Measurements from ENCODE around the gene ATOH8.
A peak's percentile ranks its signal among the peaks of the same experiment; 100 is the strongest.

Gene ATOH8

GRCh38 chr2:85754313-85755095 is 713 bp downstream of the ATOH8 start:
- ATAC-seq (replicated peaks; ENCODE audit: extremely low read depth, poor library complexity, severe bottlenecking) (no peak), DNase-seq (ENCODE audit: low spot score in 2 of 2) (peak; percentile 26 to 31)
- Mint-ChIP-seq H3K27ac (ENCODE audit: low read depth) (no peak overlapping the region), H3K4me1 (peaks cover 19% of the 10 kb centered on the region), H3K4me3 (peak overlapping the region; percentile 76), H3K9me3 (no peaks in the 10 kb centered on the region), H3K36me3 (ENCODE audit: insufficient read depth) (peaks cover 2% of the 10 kb centered on the region), H3K27me3 (peaks cover 83% of the 10 kb centered on the region)

GRCh38 chr2:85755122-85756027 is 1.6 kb downstream of the ATOH8 start:
- Mint-ChIP-seq H3K9me3 (no peaks in the 10 kb centered on the region), H3K27ac (ENCODE audit: low read depth) (no peak overlapping the region), H3K4me1 (peaks cover 16% of the 10 kb centered on the region), H3K27me3 (peaks cover 83% of the 10 kb centered on the region), H3K36me3 (ENCODE audit: insufficient read depth) (peaks cover 2% of the 10 kb centered on the region), H3K4me3 (peak overlapping the region; percentile 76)
- DNase-seq (ENCODE audit: low spot score in 2 of 2): no peak
- ATAC-seq (replicated peaks; ENCODE audit: extremely low read depth, poor library complexity, severe bottlenecking): no peak

- ATAC-seq (replicated peaks; ENCODE audit: extremely low read depth, poor library complexity, severe bottlenecking) (no peak), DNase-seq (ENCODE audit: low spot score in 2 of 2) (no peak)
- H3K9me3 Mint-ChIP-seq: no peaks in the 10 kb centered on the region
- H3K36me3 Mint-ChIP-seq (ENCODE audit: insufficient read depth): peaks cover 2% of the 10 kb centered on the region
- no peak overlapping the region for H3K27ac Mint-ChIP-seq (ENCODE audit: low read depth)
- H3K4me1 Mint-ChIP-seq: peaks cover 13% of the 10 kb centered on the region
- H3K4me3 Mint-ChIP-seq: no peak overlapping the region
- H3K27me3 Mint-ChIP-seq: peaks cover 83% of the 10 kb centered on the region
These were observed 2.4 kb downstream of the ATOH8 start for GRCh38 chr2:85756195-85756594.

GRCh38 chr2:85756822-85757435 is 3.1 kb downstream of the ATOH8 start:
- H3K4me3 Mint-ChIP-seq: no peak overlapping the region

GRCh38 chr2:85757860-85758259 is 4.1 kb downstream of the ATOH8 start:
- DNase-seq (ENCODE audit: low spot score in 2 of 2) (no peak), ATAC-seq (replicated peaks; ENCODE audit: extremely low read depth, poor library complexity, severe bottlenecking) (no peak)
- Mint-ChIP-seq H3K4me1 (peaks cover 13% of the 10 kb centered on the region), H3K9me3 (no peaks in the 10 kb centered on the region), H3K36me3 (ENCODE audit: insufficient read depth) (peaks cover 2% of the 10 kb centered on the region), H3K27me3 (peaks cover 79% of the 10 kb centered on the region), H3K4me3 (no peak overlapping the region), H3K27ac (ENCODE audit: low read depth) (no peak overlapping the region)

More at GRCh38 chr2:85756822-85757435, 3.1 kb downstream of the ATOH8 start:
- Mint-ChIP-seq H3K27ac (ENCODE audit: low read depth) (no peak overlapping the region), H3K27me3 (peaks cover 79% of the 10 kb centered on the region), H3K9me3 (no peaks in the 10 kb centered on the region), H3K36me3 (ENCODE audit: insufficient read depth) (peaks cover 2% of the 10 kb centered on the region), H3K4me1 (peaks cover 13% of the 10 kb centered on the region)
- ATAC-seq (replicated peaks; ENCODE audit: extremely low read depth, poor library complexity, severe bottlenecking) (no peak), DNase-seq (ENCODE audit: low spot score in 2 of 2) (no peak)

- ATAC-seq (replicated peaks; ENCODE audit: extremely low read depth, poor library complexity, severe bottlenecking) (no peak), DNase-seq (ENCODE audit: low spot score in 2 of 2) (no peak)
- Mint-ChIP-seq H3K27me3 (peaks cover 73% of the 10 kb centered on the region), H3K4me3 (no peak overlapping the region), H3K27ac (ENCODE audit: low read depth) (no peak overlapping the region), H3K4me1 (peaks cover 13% of the 10 kb centered on the region), H3K36me3 (ENCODE audit: insufficient read depth) (peaks cover 2% of the 10 kb centered on the region), H3K9me3 (no peaks in the 10 kb centered on the region)
These were observed 4.8 kb downstream of the ATOH8 start for GRCh38 chr2:85758361-85759256.

GRCh38 chr2:85759257-85759613 is 5.4 kb downstream of the ATOH8 start:
- Mint-ChIP-seq H3K9me3 (no peaks in the 10 kb centered on the region), H3K4me3 (no peak overlapping the region), H3K36me3 (ENCODE audit: insufficient read depth) (peaks cover 2% of the 10 kb centered on the region), H3K4me1 (peaks cover 13% of the 10 kb centered on the region), H3K27me3 (peaks cover 78% of the 10 kb centered on the region), H3K27ac (ENCODE audit: low read depth) (no peak overlapping the region)
- no peak for DNase-seq (ENCODE audit: low spot score in 2 of 2)
- no peak for ATAC-seq (replicated peaks; ENCODE audit: extremely low read depth, poor library complexity, severe bottlenecking)

- no peak overlapping the region for H3K27ac Mint-ChIP-seq (ENCODE audit: low read depth)
- H3K4me1 Mint-ChIP-seq: peaks cover 6% of the 10 kb centered on the region
- no peaks in the 10 kb centered on the region for H3K9me3 Mint-ChIP-seq
- DNase-seq (ENCODE audit: low spot score in 2 of 2): no peak
- peaks cover 79% of the 10 kb centered on the region for H3K27me3 Mint-ChIP-seq
- no peak for ATAC-seq (replicated peaks; ENCODE audit: extremely low read depth, poor library complexity, severe bottlenecking)
- no peak overlapping the region for H3K4me3 Mint-ChIP-seq
- no peaks in the 10 kb centered on the region for H3K36me3 Mint-ChIP-seq (ENCODE audit: insufficient read depth)
These were observed 6.6 kb downstream of the ATOH8 start for GRCh38 chr2:85760371-85760770.

GRCh38 chr2:85760872-85761271 is 7.1 kb downstream of the ATOH8 start:
- no peaks in the 10 kb centered on the region for H3K36me3 Mint-ChIP-seq (ENCODE audit: insufficient read depth)
- ATAC-seq (replicated peaks; ENCODE audit: extremely low read depth, poor library complexity, severe bottlenecking) (no peak), DNase-seq (ENCODE audit: low spot score in 2 of 2) (no peak)
- no peak overlapping the region for H3K27ac Mint-ChIP-seq (ENCODE audit: low read depth)
- peaks cover 79% of the 10 kb centered on the region for H3K27me3 Mint-ChIP-seq
- peaks cover 4% of the 10 kb centered on the region for H3K4me1 Mint-ChIP-seq
- no peak overlapping the region for H3K4me3 Mint-ChIP-seq
- no peaks in the 10 kb centered on the region for H3K9me3 Mint-ChIP-seq

- ATAC-seq (replicated peaks; ENCODE audit: extremely low read depth, poor library complexity, severe bottlenecking) (no peak), DNase-seq (ENCODE audit: low spot score in 2 of 2) (no peak)
- Mint-ChIP-seq H3K27ac (ENCODE audit: low read depth) (no peak overlapping the region), H3K36me3 (ENCODE audit: insufficient read depth) (no peaks in the 10 kb centered on the region), H3K27me3 (peaks cover 79% of the 10 kb centered on the region), H3K4me1 (peaks cover 4% of the 10 kb centered on the region), H3K4me3 (no peak overlapping the region), H3K9me3 (no peaks in the 10 kb centered on the region)
These were observed 7.7 kb downstream of the ATOH8 start for GRCh38 chr2:85761512-85761944.

GRCh38 chr2:85761946-85762345 is 8.2 kb downstream of the ATOH8 start:
- Mint-ChIP-seq H3K4me3 (no peak overlapping the region), H3K4me1 (peaks cover 4% of the 10 kb centered on the region), H3K36me3 (ENCODE audit: insufficient read depth) (no peaks in the 10 kb centered on the region), H3K27ac (ENCODE audit: low read depth) (no peak overlapping the region), H3K9me3 (no peaks in the 10 kb centered on the region), H3K27me3 (peaks cover 79% of the 10 kb centered on the region)
- DNase-seq (ENCODE audit: low spot score in 2 of 2) (no peak), ATAC-seq (replicated peaks; ENCODE audit: extremely low read depth, poor library complexity, severe bottlenecking) (no peak)

- Mint-ChIP-seq H3K36me3 (ENCODE audit: insufficient read depth) (no peaks in the 10 kb centered on the region), H3K27me3 (peaks cover 79% of the 10 kb centered on the region), H3K27ac (ENCODE audit: low read depth) (no peak overlapping the region), H3K4me3 (no peak overlapping the region), H3K9me3 (no peaks in the 10 kb centered on the region), H3K4me1 (peaks cover 4% of the 10 kb centered on the region)
- ATAC-seq (replicated peaks; ENCODE audit: extremely low read depth, poor library complexity, severe bottlenecking): no peak
- no peak for DNase-seq (ENCODE audit: low spot score in 2 of 2)
These were observed 9.3 kb downstream of the ATOH8 start for GRCh38 chr2:85763132-85763531.
